Measurements from ENCODE around the gene PHLDA3. TPM values are rescaled to one million over a fixed set of nuclear protein-coding genes. Genes with fewer than 3 reads are reported as not detected.

The PHLDA3 gene
- total RNA-seq (10 to 100 TPM in 1 of 5 experiments, 1 to 10 TPM in 2, under 1 TPM in 2; 0.19 to 22.4 (median 1.1) TPM), polyA plus RNA-seq (under 1 TPM in 1 of 2 donors, not detected in 1; 0.13 TPM), total RNA-seq (not detected)

- POLR2A ChIA-PET, result no interaction called here
- Histone ChIP-seq H3K4me1 (ENCODE audit: control insufficient read depth in 2 of 2, insufficient read depth in 2 of 2, low read length in 2 of 2) (no peaks in the 10 kb centered on the region), H3K36me3 (ENCODE audit: control insufficient read depth in 2 of 3, insufficient read depth in 3 of 3, low read length in 3 of 3) (no peaks in the 10 kb centered on the region), H3K4me3 (ENCODE audit: low read length) (no peak within 1 kb of the TSS), H3K9me3 (ENCODE audit: control insufficient read depth in 2 of 3, low read length in 3 of 3) (no peaks in the 10 kb centered on the region), H3K27ac (ENCODE audit: low read depth, low read length) (no peak within 1 kb of the TSS), H3K27me3 (ENCODE audit: control insufficient read depth in 2 of 2, insufficient read depth in 2 of 2, low read length in 2 of 2) (peaks cover 0 to 6% of the 10 kb centered on the region in 2 donors)
- Mint-ChIP-seq H3K9me3 (no peaks in the 10 kb centered on the region), H3K27me3 (peaks cover 39 to 56% (median 40%) of the 10 kb centered on the region in 5 donors), H3K4me1 (peaks cover 0 to 22% (median 8%) of the 10 kb centered on the region in 7 donors), H3K27ac (peak within 1 kb of the TSS in 1 of 9 donors; percentile 74), H3K36me3 (peaks cover 0 to 16% (median 3%) of the 10 kb centered on the region in 5 donors), H3K4me3 (peak within 1 kb of the TSS in 9 of 10 donors; percentile 23 to 92 (median 55))
- intact Hi-C loops (cut with micrococcal nuclease), result loop anchor here in 1 of 2 donors (1.0 to 5.0 kb wide), 3 partner anchors 11 to 38 kb away; partner anchors contain the start of gene CSRP1
- CTCF ChIA-PET, result interaction anchor here (1.0 to 1.2 kb wide), 2 partner anchors 12 to 44 kb away, joined by 3 read pairs; no protein-coding TSS in a partner anchor
- DNase-seq (peak in 1 of 9 donors; percentile 77), ATAC-seq (peak; percentile 66)
Observed at GRCh38 chr1:201468844-201469644, at the start of gene PHLDA3. Gene PHLDA3 (minus strand): TSS chr1:201469188. CDS start chr1:201468786, 402 bp downstream.

- intact Hi-C loops (cut with micrococcal nuclease), result no loop called here
- POLR2A ChIA-PET, result no interaction called here
- CTCF ChIA-PET, result no interaction called here
- Mint-ChIP-seq H3K27ac (no peak overlapping the region), H3K4me3 (no peak overlapping the region), H3K36me3 (peaks cover 8 to 52% (median 31%) of the 10 kb centered on the region in 5 donors), H3K4me1 (peaks cover 0 to 7% (median under 1%) of the 10 kb centered on the region in 7 donors), H3K27me3 (no peaks in the 10 kb centered on the region), H3K9me3 (peaks cover 0 to 6% (median 0%) of the 10 kb centered on the region in 11 donors)
- ATAC-seq (no peak), DNase-seq (no peak)
- Histone ChIP-seq H3K36me3 (ENCODE audit: control insufficient read depth in 2 of 3, insufficient read depth in 3 of 3, low read length in 3 of 3) (peaks cover 0 to 4% (median 0%) of the 10 kb centered on the region in 3 experiments), H3K27ac (ENCODE audit: low read depth, low read length) (no peak overlapping the region), H3K4me3 (ENCODE audit: low read length) (no peak overlapping the region), H3K27me3 (ENCODE audit: control insufficient read depth in 2 of 2, insufficient read depth in 2 of 2, low read length in 2 of 2) (no peaks in the 10 kb centered on the region), H3K9me3 (ENCODE audit: control insufficient read depth in 2 of 3, low read length in 3 of 3) (no peaks in the 10 kb centered on the region), H3K4me1 (ENCODE audit: control insufficient read depth in 2 of 2, insufficient read depth in 2 of 2, low read length in 2 of 2) (no peaks in the 10 kb centered on the region)
Observed at GRCh38 chr1:201518071-201518470, 49.1 kb upstream of the PHLDA3 start.

- ATAC-seq, result no peak
- H3K36me3 Mint-ChIP-seq, result peaks cover 7 to 50% (median 29%) of the 10 kb centered on the region in 5 donors
- CTCF ChIA-PET, result no interaction called here
Observed at GRCh38 chr1:201517631-201518030, 48.6 kb upstream of the PHLDA3 start.

GRCh38 chr1:201516511-201517127, 47.6 kb upstream of the PHLDA3 start:
- intact Hi-C loops (cut with micrococcal nuclease), result no loop called here
- H3K9me3 ChIP-seq (ENCODE audit: control insufficient read depth in 2 of 3, low read length in 3 of 3), result no peaks in the 10 kb centered on the region
- H3K27ac ChIP-seq (ENCODE audit: low read depth, low read length), result no peak overlapping the region
- POLR2A ChIA-PET, result no interaction called here
- Mint-ChIP-seq H3K27ac (no peak overlapping the region), H3K36me3 (peaks cover 0 to 41% (median 22%) of the 10 kb centered on the region in 5 donors), H3K27me3 (no peaks in the 10 kb centered on the region), H3K9me3 (no peaks in the 10 kb centered on the region), H3K4me3 (no peak overlapping the region), H3K4me1 (peaks cover 0 to 9% (median 0%) of the 10 kb centered on the region in 7 donors)
- ATAC-seq (no peak), DNase-seq (no peak)
- CTCF ChIA-PET, result interaction anchor here (0.7 to 1.8 kb wide), 5 partner anchors 13 to 68 kb away, joined by 3 to 15 read pairs (median 3); no protein-coding TSS in a partner anchor
- no peak overlapping the region for H3K4me3 ChIP-seq (ENCODE audit: low read length)
- no peaks in the 10 kb centered on the region for H3K27me3 ChIP-seq (ENCODE audit: control insufficient read depth in 2 of 2, insufficient read depth in 2 of 2, low read length in 2 of 2)
- no peaks in the 10 kb centered on the region for H3K4me1 ChIP-seq (ENCODE audit: control insufficient read depth in 2 of 2, insufficient read depth in 2 of 2, low read length in 2 of 2)
- peaks cover 0 to 4% (median 0%) of the 10 kb centered on the region in 3 experiments for H3K36me3 ChIP-seq (ENCODE audit: control insufficient read depth in 2 of 3, insufficient read depth in 3 of 3, low read length in 3 of 3)

More at GRCh38 chr1:201517631-201518030, 48.6 kb upstream of the PHLDA3 start:
- intact Hi-C loops (cut with micrococcal nuclease), result no loop called here
- no peak overlapping the region for H3K4me3 Mint-ChIP-seq
- Histone ChIP-seq H3K27ac (ENCODE audit: low read depth, low read length) (no peak overlapping the region), H3K4me3 (ENCODE audit: low read length) (no peak overlapping the region), H3K9me3 (ENCODE audit: control insufficient read depth in 2 of 3, low read length in 3 of 3) (no peaks in the 10 kb centered on the region), H3K36me3 (ENCODE audit: control insufficient read depth in 2 of 3, insufficient read depth in 3 of 3, low read length in 3 of 3) (peaks cover 0 to 4% (median 0%) of the 10 kb centered on the region in 3 experiments), H3K4me1 (ENCODE audit: control insufficient read depth in 2 of 2, insufficient read depth in 2 of 2, low read length in 2 of 2) (no peaks in the 10 kb centered on the region), H3K27me3 (ENCODE audit: control insufficient read depth in 2 of 2, insufficient read depth in 2 of 2, low read length in 2 of 2) (no peaks in the 10 kb centered on the region)
- peaks cover 0 to 6% (median 0%) of the 10 kb centered on the region in 11 donors for H3K9me3 Mint-ChIP-seq
- H3K27ac Mint-ChIP-seq, result peak overlapping the region in 1 of 9 donors; percentile 25
- no peak for DNase-seq
- H3K27me3 Mint-ChIP-seq, result no peaks in the 10 kb centered on the region
- H3K4me1 Mint-ChIP-seq, result peaks cover 0 to 7% (median 3%) of the 10 kb centered on the region in 7 donors
- POLR2A ChIA-PET, result no interaction called here

- POLR2A ChIA-PET, result no interaction called here
- H3K4me3 Mint-ChIP-seq, result no peak overlapping the region
- peaks cover 0 to 9% (median 0%) of the 10 kb centered on the region in 7 donors for H3K4me1 Mint-ChIP-seq
- Histone ChIP-seq H3K27ac (ENCODE audit: low read depth, low read length) (no peak overlapping the region), H3K4me1 (ENCODE audit: control insufficient read depth in 2 of 2, insufficient read depth in 2 of 2, low read length in 2 of 2) (no peaks in the 10 kb centered on the region), H3K36me3 (ENCODE audit: control insufficient read depth in 2 of 3, insufficient read depth in 3 of 3, low read length in 3 of 3) (peaks cover 0 to 4% (median 0%) of the 10 kb centered on the region in 3 experiments), H3K9me3 (ENCODE audit: control insufficient read depth in 2 of 3, low read length in 3 of 3) (no peaks in the 10 kb centered on the region), H3K27me3 (ENCODE audit: control insufficient read depth in 2 of 2, insufficient read depth in 2 of 2, low read length in 2 of 2) (no peaks in the 10 kb centered on the region), H3K4me3 (ENCODE audit: low read length) (no peak overlapping the region)
- no peaks in the 10 kb centered on the region for H3K9me3 Mint-ChIP-seq
- ATAC-seq (peak; percentile 32), DNase-seq (no peak)
- CTCF ChIA-PET, result interaction anchor here (0.7 to 1.8 kb wide), 5 partner anchors 12 to 67 kb away, joined by 3 to 15 read pairs (median 3); no protein-coding TSS in a partner anchor
- intact Hi-C loops (cut with micrococcal nuclease), result no loop called here
- H3K27ac Mint-ChIP-seq, result no peak overlapping the region
- H3K27me3 Mint-ChIP-seq, result no peaks in the 10 kb centered on the region
- H3K36me3 Mint-ChIP-seq, result peaks cover 0 to 37% (median 22%) of the 10 kb centered on the region in 5 donors
Observed at GRCh38 chr1:201515895-201516294, 46.9 kb upstream of the PHLDA3 start.

GRCh38 chr1:201515062-201515750, 46.2 kb upstream of the PHLDA3 start:
- Mint-ChIP-seq H3K36me3 (peaks cover 0 to 32% (median 22%) of the 10 kb centered on the region in 5 donors), H3K9me3 (no peaks in the 10 kb centered on the region), H3K27ac (no peak overlapping the region), H3K4me1 (peaks cover 0 to 10% (median under 1%) of the 10 kb centered on the region in 7 donors), H3K27me3 (no peaks in the 10 kb centered on the region), H3K4me3 (no peak overlapping the region)
- no peaks in the 10 kb centered on the region for H3K4me1 ChIP-seq (ENCODE audit: control insufficient read depth in 2 of 2, insufficient read depth in 2 of 2, low read length in 2 of 2)
- H3K27me3 ChIP-seq (ENCODE audit: control insufficient read depth in 2 of 2, insufficient read depth in 2 of 2, low read length in 2 of 2), result no peaks in the 10 kb centered on the region
- DNase-seq, result no peak
- peaks cover 0 to under 1% (median 0%) of the 10 kb centered on the region in 3 experiments for H3K36me3 ChIP-seq (ENCODE audit: control insufficient read depth in 2 of 3, insufficient read depth in 3 of 3, low read length in 3 of 3)
- no peak overlapping the region for H3K4me3 ChIP-seq (ENCODE audit: low read length)
- H3K27ac ChIP-seq (ENCODE audit: low read depth, low read length), result no peak overlapping the region
- intact Hi-C loops (cut with micrococcal nuclease), result no loop called here
- ChIA-PET CTCF (interaction anchor here (1.2 to 1.8 kb wide), 4 partner anchors 12 to 34 kb away, joined by 3 to 15 read pairs (median 6); no protein-coding TSS in a partner anchor), POLR2A (no interaction called here)
- ATAC-seq, result no peak
- H3K9me3 ChIP-seq (ENCODE audit: control insufficient read depth in 2 of 3, low read length in 3 of 3), result no peaks in the 10 kb centered on the region
